GM10266 (cell line): ENCODE results near the gene TRPM3.
A peak's percentile ranks its signal among the peaks of the same experiment; 100 is the strongest.

ENCODE experiments used
- DNase-seq: peaks from one replicate; pipeline ENCODE4 v3.0.0; 2012; ENCODE audit errors: extremely low spot score
- CTCF ChIP-seq: IDR thresholded peaks from 2 replicates; pipeline ENCODE4 v1.5.1; 2012; ENCODE audit warnings: mild to moderate bottlenecking, low read depth; ENCODE audit not compliant: control insufficient read depth, insufficient read depth; ENCODE audit errors: missing control alignments

Gene TRPM3

GRCh38 chr9:70519912-70520724, 601.3 kb downstream of the TRPM3 start:
- TF ChIP-seq CTCF = no peak
- DNase-seq = peak; percentile 14

- no peak for TF ChIP-seq CTCF
- DNase-seq = no peak
Observed at GRCh38 chr9:70517926-70518610, 603.4 kb downstream of the TRPM3 start.

GRCh38 chr9:70514273-70514672, 607.1 kb downstream of the TRPM3 start:
- no peak for DNase-seq
- no peak for TF ChIP-seq CTCF

- TF ChIP-seq CTCF = no peak
- no peak for DNase-seq
Observed at GRCh38 chr9:70511858-70512257, 609.6 kb downstream of the TRPM3 start.

- peak; percentile 23 for DNase-seq
- TF ChIP-seq CTCF = peak; percentile 55
Observed at GRCh38 chr9:70510157-70510770, 611.2 kb downstream of the TRPM3 start.

- no peak for DNase-seq
- TF ChIP-seq CTCF = no peak
Observed at GRCh38 chr9:70506159-70506558, 615.3 kb downstream of the TRPM3 start.

GRCh38 chr9:70504834-70505233, 616.6 kb downstream of the TRPM3 start:
- no peak for DNase-seq
- no peak for TF ChIP-seq CTCF
